HG03064 (cell line): Measurements from ENCODE around the gene HIPK3.

ENCODE experiments used
- ATAC-seq: cut with Tn5 transposase; IDR thresholded peaks from one replicate; pipeline ENCODE4 v1.9.1; 2021; ENCODE audit warnings: low read depth; ENCODE audit not compliant: unreplicated experiment

The HIPK3 gene

GRCh38 chr11:33387996-33388395 is 130.8 kb downstream of the HIPK3 start:
- no peak for ATAC-seq

- no peak for ATAC-seq
Observed at GRCh38 chr11:33388793-33389525, 131.8 kb downstream of the HIPK3 start.

GRCh38 chr11:33389635-33390034 is 132.5 kb downstream of the HIPK3 start:
- ATAC-seq = peak; percentile 59

- no peak for ATAC-seq
Observed at GRCh38 chr11:33390944-33391892, 134.0 kb downstream of the HIPK3 start.

- ATAC-seq = no peak
Observed at GRCh38 chr11:33391893-33392251, 134.7 kb downstream of the HIPK3 start.

- no peak for ATAC-seq
Observed at GRCh38 chr11:33394431-33395109, 137.4 kb downstream of the HIPK3 start.

GRCh38 chr11:33396361-33396760 is 139.2 kb downstream of the HIPK3 start:
- ATAC-seq = no peak

GRCh38 chr11:33399421-33399820 is 142.2 kb downstream of the HIPK3 start:
- no peak for ATAC-seq

GRCh38 chr11:33402066-33402465 is 144.9 kb downstream of the HIPK3 start:
- ATAC-seq = no peak

GRCh38 chr11:33403344-33403743 is 146.2 kb downstream of the HIPK3 start:
- ATAC-seq = no peak

- no peak for ATAC-seq
Observed at GRCh38 chr11:33405834-33406602, 148.8 kb downstream of the HIPK3 start.
